ENCODE data around the gene MACROD2.

- no peak for TF ChIP-seq POLR2A (IDR thresholded peaks at IDR 0.05)
- TF ChIP-seq, protein P1, sequence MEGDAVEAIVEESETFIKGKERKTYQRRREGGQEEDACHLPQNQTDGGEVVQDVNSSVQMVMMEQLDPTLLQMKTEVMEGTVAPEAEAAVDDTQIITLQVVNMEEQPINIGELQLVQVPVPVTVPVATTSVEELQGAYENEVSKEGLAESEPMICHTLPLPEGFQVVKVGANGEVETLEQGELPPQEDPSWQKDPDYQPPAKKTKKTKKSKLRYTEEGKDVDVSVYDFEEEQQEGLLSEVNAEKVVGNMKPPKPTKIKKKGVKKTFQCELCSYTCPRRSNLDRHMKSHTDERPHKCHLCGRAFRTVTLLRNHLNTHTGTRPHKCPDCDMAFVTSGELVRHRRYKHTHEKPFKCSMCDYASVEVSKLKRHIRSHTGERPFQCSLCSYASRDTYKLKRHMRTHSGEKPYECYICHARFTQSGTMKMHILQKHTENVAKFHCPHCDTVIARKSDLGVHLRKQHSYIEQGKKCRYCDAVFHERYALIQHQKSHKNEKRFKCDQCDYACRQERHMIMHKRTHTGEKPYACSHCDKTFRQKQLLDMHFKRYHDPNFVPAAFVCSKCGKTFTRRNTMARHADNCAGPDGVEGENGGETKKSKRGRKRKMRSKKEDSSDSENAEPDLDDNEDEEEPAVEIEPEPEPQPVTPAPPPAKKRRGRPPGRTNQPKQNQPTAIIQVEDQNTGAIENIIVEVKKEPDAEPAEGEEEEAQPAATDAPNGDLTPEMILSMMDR (IDR thresholded peaks at IDR 0.05), result no peak
These were observed 1148.2 kb downstream of the MACROD2 start for GRCh38 chr20:15143478-15143877.

All from body of pancreas (tissue), 4 donors.